Body of pancreas (tissue), 4 donors: Measurements from ENCODE around the gene MAML2. TPM values are rescaled to one million over a fixed set of nuclear protein-coding genes. Genes with fewer than 3 reads are reported as not detected.
A peak's percentile ranks its signal among the peaks of the same experiment; 100 is the strongest.

ENCODE experiments used
- ATAC-seq: fragments of 150-250 bp; one replicate; pipeline ENCODE4 v1.9.1; 2016
- DNase-seq, 4 donors: peaks; one replicate each; pipeline ENCODE4 v3.0.0-alpha.2; 2019
- H3K27ac ChIP-seq, 4 donors: fragments of 200-600 bp; sonication (generic); 1 replicate in 3 of 4; 2 replicates in 1 of 4; pipeline versions ENCODE4 v1.5.1 to v1.6.1; 2016 to 2019; ENCODE audit warnings: mild to moderate bottlenecking in 1 of 4, mixed read lengths in 1 of 4, moderate library complexity in 1 of 4
- H3K27me3 ChIP-seq, 2 donors: fragments of 200-600 bp; sonication (generic); one replicate each; pipeline ENCODE4 v1.6.0; 2016; ENCODE audit warnings: mild to moderate bottlenecking in 1 of 2
- H3K36me3 ChIP-seq, 2 donors: fragments of 200-600 bp; sonication (generic); replicated peaks in 1 of 2; 2 replicates each; pipeline ENCODE4 v1.5.1; 2016; ENCODE audit warnings: low read depth in 2 of 2; ENCODE audit not compliant: insufficient read depth in 1 of 2
- H3K4me1 ChIP-seq: fragments of 200-600 bp; sonication (generic); one replicate; pipeline ENCODE4 v1.6.0; 2016
- H3K4me3 ChIP-seq, 2 donors: fragments of 200-600 bp; sonication (generic); 1 replicate in 1 of 2; 2 replicates in 1 of 2; pipeline ENCODE4 v1.5.1; 2016 to 2019
- H3K9me3 ChIP-seq, 3 donors: fragments of 200-600 bp; sonication (generic); 1 replicate in 2 of 3; 2 replicates in 1 of 3; pipeline ENCODE4 v1.5.1; 2016
- POLR2A ChIP-seq, 3 donors: fragments of 450-650 bp; IDR thresholded peaks; one replicate each; pipeline ENCODE4 v1.6.1; 2016; ENCODE audit warnings: antibody characterized with exemption in 3 of 3, mild to moderate bottlenecking in 2 of 3
- WGBS, 2 donors: methylation state at CpG; one replicate each; pipeline ENCODE4 v1.1.5; 2017; 5-methylcytosine and 5-hydroxymethylcytosine counted together
- intact Hi-C: fragments of 100-400 bp; cut with DNase I; formaldehyde crosslinking; loops from one replicate; pipeline ENCODE4 v1.15.1; 2023
- total RNA-seq, 2 donors: library from RNA; depleted of rRNA; stranded (reverse); fragments of >200 nt; gene quantifications; one replicate each; pipeline ENCODE4 v1.1.0, GENCODE V29; 2016
- TF ChIP-seq, protein P1 (sequence below), 7 experiments: fragments of 450-650 bp in 4 of 7; fragments of 200-600 bp in 3 of 7; sonication (generic) in 3 of 7; IDR thresholded peaks; one replicate each; pipeline ENCODE4 v1.5.1; 2016 to 2019; ENCODE audit warnings: antibody characterized with exemption in 7 of 7

MAML2 gene
- total RNA-seq, 2 donors from 2014 or later = 7.9 to 9.9 TPM

GRCh38 chr11:96340555-96340885, 2.5 kb downstream of the MAML2 start:
- Histone ChIP-seq H3K4me3 (no peak overlapping the region), H3K4me1 (peaks cover 37% of the 10 kb centered on the region), H3K27me3 (no peaks in the 10 kb centered on the region), H3K9me3 (no peaks in the 10 kb centered on the region), H3K27ac (peak overlapping the region in 3 of 4 donors; percentile 61 to 87 (median 76)), H3K36me3 (no peaks in the 10 kb centered on the region)
- no peak for ATAC-seq
- DNase-seq = no peak
- intact Hi-C loops = no loop called here
- WGBS, 2 donors = 56 to 62% methylated on average over 4 of the region's 4 CpGs
- TF ChIP-seq POLR2A (IDR thresholded peaks at IDR 0.05) = no peak
- TF ChIP-seq, protein P1, sequence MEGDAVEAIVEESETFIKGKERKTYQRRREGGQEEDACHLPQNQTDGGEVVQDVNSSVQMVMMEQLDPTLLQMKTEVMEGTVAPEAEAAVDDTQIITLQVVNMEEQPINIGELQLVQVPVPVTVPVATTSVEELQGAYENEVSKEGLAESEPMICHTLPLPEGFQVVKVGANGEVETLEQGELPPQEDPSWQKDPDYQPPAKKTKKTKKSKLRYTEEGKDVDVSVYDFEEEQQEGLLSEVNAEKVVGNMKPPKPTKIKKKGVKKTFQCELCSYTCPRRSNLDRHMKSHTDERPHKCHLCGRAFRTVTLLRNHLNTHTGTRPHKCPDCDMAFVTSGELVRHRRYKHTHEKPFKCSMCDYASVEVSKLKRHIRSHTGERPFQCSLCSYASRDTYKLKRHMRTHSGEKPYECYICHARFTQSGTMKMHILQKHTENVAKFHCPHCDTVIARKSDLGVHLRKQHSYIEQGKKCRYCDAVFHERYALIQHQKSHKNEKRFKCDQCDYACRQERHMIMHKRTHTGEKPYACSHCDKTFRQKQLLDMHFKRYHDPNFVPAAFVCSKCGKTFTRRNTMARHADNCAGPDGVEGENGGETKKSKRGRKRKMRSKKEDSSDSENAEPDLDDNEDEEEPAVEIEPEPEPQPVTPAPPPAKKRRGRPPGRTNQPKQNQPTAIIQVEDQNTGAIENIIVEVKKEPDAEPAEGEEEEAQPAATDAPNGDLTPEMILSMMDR (IDR thresholded peaks at IDR 0.05) = no peak

DNA sequence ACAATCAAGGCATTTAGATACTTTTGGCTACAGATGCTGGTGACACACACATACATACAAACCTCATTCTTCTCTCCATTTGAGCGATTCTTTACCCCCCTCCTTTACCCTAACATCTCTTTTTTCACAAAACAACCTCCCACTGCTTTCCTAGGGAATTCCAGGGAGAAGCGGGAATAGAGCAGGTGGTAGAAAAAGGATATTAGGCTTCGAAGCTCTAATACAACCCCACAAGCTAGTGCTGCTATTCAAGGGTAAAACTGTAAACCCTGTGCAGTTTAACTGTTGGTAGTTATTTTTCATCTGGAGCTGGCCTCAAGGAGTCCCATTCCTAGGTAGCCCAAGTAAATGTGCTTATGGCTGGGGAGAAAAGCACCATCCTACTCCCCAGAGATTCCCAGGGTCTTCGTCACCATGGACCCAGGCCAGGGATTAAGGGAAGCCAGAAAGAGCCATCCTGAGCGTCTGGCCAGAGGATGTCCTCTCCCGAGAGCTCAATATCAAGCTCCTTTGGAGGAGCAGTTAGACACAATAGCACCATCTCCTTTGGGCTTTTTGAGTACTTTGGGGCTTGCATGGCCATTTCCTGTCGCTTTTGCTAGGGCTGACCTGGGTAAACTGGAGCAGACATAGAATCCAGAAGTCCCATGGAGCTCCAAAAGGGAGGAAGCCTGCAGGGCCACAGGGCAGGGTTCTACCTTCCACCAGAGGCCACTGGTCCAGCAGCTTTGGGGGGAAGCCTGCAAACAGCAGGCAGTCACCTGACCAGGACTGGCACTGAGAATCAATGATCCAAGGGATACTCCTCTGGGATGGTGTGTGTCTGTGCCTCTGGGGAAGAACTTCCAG, 3.1 kb downstream of the MAML2 start:
- WGBS, 2 donors = 59 to 66% methylated on average over 5 to 7 of the region's 7 CpGs
- H3K27me3 ChIP-seq = no peaks in the 10 kb centered on the region
- no peak for TF ChIP-seq POLR2A (IDR thresholded peaks at IDR 0.05)
- TF ChIP-seq, protein P1 (IDR thresholded peaks at IDR 0.05) = no peak
- intact Hi-C loops = loop anchor here (10.0 kb wide), 1 partner anchor 55 kb away; no protein-coding TSS in a partner anchor
- no peak overlapping the region for H3K4me3 ChIP-seq
- no peaks in the 10 kb centered on the region for H3K36me3 ChIP-seq
- peak overlapping the region; percentile 46 to 87 (median 68) for H3K27ac ChIP-seq
- H3K9me3 ChIP-seq = no peaks in the 10 kb centered on the region
- DNase-seq = no peak
- peaks cover 37% of the 10 kb centered on the region for H3K4me1 ChIP-seq
- no peak for ATAC-seq

DNA sequence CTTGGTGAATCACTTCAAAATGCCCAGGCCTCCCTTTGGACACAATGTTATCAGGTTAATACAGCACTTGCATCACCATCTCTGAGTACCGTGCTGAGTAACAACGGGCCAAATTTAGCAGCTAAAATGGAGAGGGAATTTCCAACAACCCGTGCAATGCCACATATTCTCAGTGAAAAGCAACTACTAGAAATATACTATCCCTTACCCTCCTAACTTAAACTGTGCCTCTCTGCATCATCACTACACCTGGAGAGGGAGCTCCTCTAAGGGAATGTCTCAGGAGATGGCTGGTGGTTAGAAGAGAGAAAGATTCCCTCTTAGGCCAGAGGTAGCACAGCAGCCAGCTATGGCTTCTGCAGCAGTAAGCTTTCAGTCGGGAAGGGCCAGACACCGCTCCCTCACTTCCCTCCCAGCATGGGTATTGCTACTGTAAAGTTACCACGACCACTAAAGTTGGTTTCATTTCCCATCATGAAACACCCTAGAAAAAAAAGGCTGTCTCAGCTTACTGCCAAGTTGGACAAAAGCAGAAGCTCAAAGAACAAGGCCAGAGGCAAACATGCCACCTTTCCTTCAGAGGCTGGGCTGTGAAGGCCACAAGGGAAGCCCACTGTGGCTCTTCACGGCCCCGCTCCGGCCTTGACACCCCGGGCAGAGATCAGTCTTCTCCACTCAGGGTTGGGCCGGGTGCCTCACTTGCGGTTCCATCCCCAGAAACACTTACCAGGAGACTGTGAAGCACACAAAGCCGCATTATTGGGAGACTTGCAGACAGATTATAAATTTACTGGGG, 3.9 kb downstream of the MAML2 start:
- peak overlapping the region; percentile 46 to 87 (median 68) for H3K27ac ChIP-seq
- H3K27me3 ChIP-seq = no peaks in the 10 kb centered on the region
- intact Hi-C loops = loop anchor here (10.0 kb wide), 1 partner anchor 54 kb away; no protein-coding TSS in a partner anchor
- H3K9me3 ChIP-seq = no peaks in the 10 kb centered on the region
- peak in 1 of 3 donors; percentile 8 for TF ChIP-seq POLR2A (IDR thresholded peaks at IDR 0.05)
- TF ChIP-seq, protein P1 (IDR thresholded peaks at IDR 0.05) = no peak
- DNase-seq (peak in 1 of 4 donors; percentile 46), ATAC-seq (no peak)
- H3K4me1 ChIP-seq = peaks cover 37% of the 10 kb centered on the region
- H3K4me3 ChIP-seq = no peak overlapping the region
- H3K36me3 ChIP-seq = no peaks in the 10 kb centered on the region
- 36 to 59% methylated on average over 8 to 13 of the region's 13 CpGs for WGBS, 2 donors

DNA sequence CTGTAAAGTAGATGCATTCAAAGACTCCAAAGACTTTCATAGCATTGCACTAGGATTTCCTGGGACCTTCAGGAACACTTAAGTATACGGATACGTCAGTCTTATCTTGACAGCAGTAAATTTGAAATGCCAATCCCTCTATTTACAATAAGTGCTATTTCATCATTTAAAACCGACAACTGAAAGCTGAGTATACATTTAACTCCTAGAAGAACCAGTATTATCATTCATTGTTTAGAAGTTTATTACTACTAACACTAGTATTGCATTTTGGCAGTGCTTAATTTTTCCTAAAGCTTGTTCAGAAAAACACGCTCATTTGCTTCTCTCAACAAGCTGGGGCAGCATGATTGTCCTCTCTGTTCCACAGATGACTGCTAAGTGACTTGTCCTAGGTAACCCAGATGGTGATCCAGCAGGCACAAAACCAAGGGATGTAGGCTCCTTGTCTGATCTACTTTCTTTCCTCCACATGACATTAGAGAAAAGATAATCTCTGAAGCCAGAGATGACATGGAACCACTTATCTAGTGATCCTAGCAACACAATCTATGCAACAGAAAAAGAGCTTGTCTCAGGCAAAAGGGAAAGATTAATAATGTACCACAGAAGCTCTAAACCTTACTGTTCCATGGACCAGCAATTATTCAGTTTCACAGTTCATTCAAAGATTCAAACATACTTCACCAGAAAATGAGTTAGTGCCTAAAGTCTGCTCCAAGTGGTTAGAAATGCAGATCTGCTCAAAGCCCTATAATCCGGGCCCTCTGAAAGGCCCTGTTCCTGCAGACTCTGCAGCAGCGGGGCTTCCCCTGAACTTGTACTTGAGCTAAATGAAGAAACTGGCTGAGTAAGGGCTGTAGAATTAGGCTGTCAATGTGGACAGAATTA, 5.2 kb downstream of the MAML2 start:
- intact Hi-C loops = loop anchor here (10.0 kb wide), 1 partner anchor 53 kb away; no protein-coding TSS in a partner anchor
- TF ChIP-seq POLR2A (IDR thresholded peaks at IDR 0.05) = no peak
- TF ChIP-seq, protein P1 (IDR thresholded peaks at IDR 0.05) = no peak
- no peaks in the 10 kb centered on the region for H3K9me3 ChIP-seq
- H3K4me3 ChIP-seq = no peak overlapping the region
- WGBS, 2 donors = 34 to 41% methylated on average over 6 of the region's 6 CpGs
- ATAC-seq (no peak), DNase-seq (peak in 1 of 4 donors; percentile 43)
- no peaks in the 10 kb centered on the region for H3K36me3 ChIP-seq
- no peaks in the 10 kb centered on the region for H3K27me3 ChIP-seq
- peak overlapping the region in 3 of 4 donors; percentile 23 to 87 (median 76) for H3K27ac ChIP-seq
- H3K4me1 ChIP-seq = peaks cover 35% of the 10 kb centered on the region
